Measurements from ENCODE around the gene MTCH1. TPM values are rescaled to one million over a fixed set of nuclear protein-coding genes. Genes with fewer than 3 reads are reported as not detected.

MTCH1 gene
- total and polyA plus RNA-seq, 3 donors from 2014 or later = 157 to 316 (median 227) TPM

DNA sequence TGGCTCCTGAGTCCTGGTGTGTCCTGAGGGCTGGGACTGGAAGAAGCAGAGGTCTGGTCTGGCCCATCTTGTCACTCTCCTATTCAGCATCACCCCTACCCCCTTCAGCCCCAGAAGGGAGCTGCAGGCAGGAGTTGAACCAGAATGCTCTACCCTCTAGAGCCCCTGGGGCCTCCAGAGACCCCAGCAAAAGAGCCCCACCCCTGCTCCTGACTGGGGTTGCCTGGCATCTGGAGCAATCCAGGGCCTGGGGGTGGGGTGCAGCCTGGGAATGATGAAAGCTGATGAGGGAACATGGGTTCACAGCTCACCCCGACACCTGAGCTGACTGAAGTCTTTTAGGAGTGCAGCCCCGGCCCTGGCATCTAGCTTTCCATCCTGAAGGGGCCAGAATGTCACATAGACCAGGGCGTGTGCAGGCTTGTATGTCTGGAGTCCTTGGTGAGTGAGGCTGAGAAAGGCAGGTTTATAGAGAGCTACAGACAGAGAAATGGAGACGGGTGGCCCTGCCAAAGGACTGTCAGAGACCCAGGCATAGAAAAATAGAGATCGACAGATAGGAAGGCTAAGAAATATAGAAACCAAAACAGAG lies 31.7 kb upstream of the MTCH1 start:
- TF ChIP-seq CTCF (IDR thresholded peaks at IDR 0.05) (no peak), POLR2A (IDR thresholded peaks at IDR 0.05) (no peak)
- WGBS, 2 donors = 50 to 59% methylated on average over 5 of the region's 5 CpGs
- H3K27me3 ChIP-seq = no peaks in the 10 kb centered on the region
- H3K9me3 ChIP-seq = no peaks in the 10 kb centered on the region
- peaks cover 24% of the 10 kb centered on the region for H3K4me1 ChIP-seq
- intact Hi-C loops (cut with DNase I; ENCODE audit: low total_unique reads) = no loop called here
- DNase-seq = no peak
- no peaks in the 10 kb centered on the region for H3K36me3 ChIP-seq (ENCODE audit: low read depth, missing control alignments)
- peak overlapping the region; percentile 50 to 65 for H3K27ac ChIP-seq
- no peak overlapping the region for H3K4me3 ChIP-seq

DNA sequence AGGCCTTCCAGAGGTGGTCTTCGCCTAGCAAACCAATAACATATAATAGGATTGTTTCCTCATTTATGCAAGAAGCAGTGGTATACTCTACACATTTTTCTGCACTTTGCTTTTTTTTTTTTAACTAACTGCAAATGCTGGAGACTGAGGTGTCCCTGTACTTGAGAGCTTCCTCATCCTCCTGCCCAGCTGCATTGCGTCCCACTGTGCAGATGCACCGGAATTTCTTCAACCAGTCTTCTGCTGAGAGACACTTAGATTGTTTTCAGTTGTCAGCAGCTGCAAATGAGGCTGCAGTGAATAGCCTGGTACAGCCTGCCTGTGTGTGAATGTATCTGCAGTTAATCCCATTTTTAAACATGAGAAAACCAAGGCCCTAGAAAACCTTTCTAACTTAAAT lies 31.0 kb upstream of the MTCH1 start:
- H3K27ac ChIP-seq = no peak overlapping the region
- 82% methylated on average over 3 of the region's 3 CpGs for WGBS, 2 donors

DNA sequence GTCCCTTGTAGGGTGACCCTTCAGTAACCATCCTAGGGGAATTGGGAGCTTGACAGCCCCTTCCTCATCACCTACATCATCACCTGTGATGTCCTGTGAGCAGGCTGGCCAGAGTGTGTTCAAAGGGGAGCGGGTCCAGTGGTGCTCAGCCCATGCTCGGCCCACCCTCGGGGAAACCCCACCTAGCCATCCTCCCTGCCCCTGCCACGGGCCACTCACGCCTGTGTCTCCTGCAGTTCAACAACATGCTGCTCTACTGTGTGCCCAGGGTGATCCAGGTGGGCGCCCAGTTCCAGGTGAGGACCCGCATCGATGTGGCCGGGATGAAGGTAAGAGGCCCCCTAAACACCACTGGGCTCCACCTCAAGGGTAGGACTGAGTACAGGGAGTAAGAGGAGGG lies 29.5 kb upstream of the MTCH1 start:
- Histone ChIP-seq H3K27ac (no peak overlapping the region), H3K4me1 (peaks cover 24% of the 10 kb centered on the region), H3K27me3 (no peaks in the 10 kb centered on the region), H3K36me3 (ENCODE audit: low read depth, missing control alignments) (no peaks in the 10 kb centered on the region), H3K9me3 (no peaks in the 10 kb centered on the region), H3K4me3 (no peak overlapping the region)
- no peak for DNase-seq
- TF ChIP-seq CTCF (IDR thresholded peaks at IDR 0.05) = no peak
- 92% methylated on average over 9 of the region's 9 CpGs; no CpG with 5 or more reads in 1 of the 2 donors for WGBS, 2 donors
- intact Hi-C loops (cut with DNase I; ENCODE audit: low total_unique reads) = no loop called here

More for the DNA sequence above, 31.0 kb upstream of the MTCH1 start:
- H3K9me3 ChIP-seq = no peaks in the 10 kb centered on the region
- H3K4me1 ChIP-seq = peaks cover 24% of the 10 kb centered on the region
- intact Hi-C loops (cut with DNase I; ENCODE audit: low total_unique reads) = no loop called here
- no peak for DNase-seq
- H3K27me3 ChIP-seq = no peaks in the 10 kb centered on the region
- H3K36me3 ChIP-seq (ENCODE audit: low read depth, missing control alignments) = no peaks in the 10 kb centered on the region
- no peak overlapping the region for H3K4me3 ChIP-seq
- TF ChIP-seq CTCF (IDR thresholded peaks at IDR 0.05) (no peak), POLR2A (IDR thresholded peaks at IDR 0.05) (no peak)

- Histone ChIP-seq H3K27ac (no peak overlapping the region), H3K36me3 (ENCODE audit: low read depth, missing control alignments) (no peaks in the 10 kb centered on the region), H3K4me1 (peaks cover 24% of the 10 kb centered on the region), H3K27me3 (no peaks in the 10 kb centered on the region), H3K4me3 (no peak overlapping the region), H3K9me3 (no peaks in the 10 kb centered on the region)
- intact Hi-C loops (cut with DNase I; ENCODE audit: low total_unique reads) = no loop called here
- DNase-seq = no peak
- TF ChIP-seq POLR2A (IDR thresholded peaks at IDR 0.05) (no peak), CTCF (IDR thresholded peaks at IDR 0.05) (no peak)
- 91 to 97% methylated on average over 7 to 12 of the region's 12 CpGs for WGBS, 2 donors
Observed at GRCh38 chr6:37014667-37015066, 28.7 kb upstream of the MTCH1 start.
